Glutamatergic neuron (in vitro differentiated cells): ENCODE measurements around the gene HEXB. TPM values are rescaled to one million over a fixed set of nuclear protein-coding genes. Genes with fewer than 3 reads are reported as not detected.

Experiments
- DNase-seq: peaks from one replicate; pipeline ENCODE4 v3.0.0; 2022
- H3K27ac Mint-ChIP-seq: one replicate; pipeline ENCODE4 v1.8.0; 2020; ENCODE audit warnings: mild to moderate bottlenecking, mixed read lengths, inconsistent platforms; ENCODE audit not compliant: unreplicated experiment
- H3K27me3 Mint-ChIP-seq: one replicate; pipeline ENCODE4 v1.8.0; 2020; ENCODE audit warnings: mild to moderate bottlenecking, moderate library complexity, mixed read lengths, inconsistent platforms; ENCODE audit not compliant: unreplicated experiment
- H3K36me3 Mint-ChIP-seq: one replicate; pipeline ENCODE4 v1.8.0; 2020; ENCODE audit warnings: mild to moderate bottlenecking, mixed read lengths, inconsistent platforms; ENCODE audit not compliant: unreplicated experiment
- H3K4me1 Mint-ChIP-seq: one replicate; pipeline ENCODE4 v1.8.0; 2020; ENCODE audit warnings: mild to moderate bottlenecking, low read depth, mixed read lengths, inconsistent platforms; ENCODE audit not compliant: unreplicated experiment
- H3K4me3 Mint-ChIP-seq: one replicate; pipeline ENCODE4 v1.8.0; 2020; ENCODE audit warnings: mild to moderate bottlenecking, mixed read lengths, inconsistent platforms; ENCODE audit not compliant: unreplicated experiment
- H3K9me3 Mint-ChIP-seq: one replicate; pipeline ENCODE4 v1.8.0; 2020; ENCODE audit warnings: mild to moderate bottlenecking, moderate library complexity, mixed read lengths, inconsistent platforms; ENCODE audit not compliant: unreplicated experiment
- CTCF ChIP-seq: fragments of 200-600 bp; sonication (generic); IDR thresholded peaks from one replicate; pipeline ENCODE4 v1.5.0; 2021; ENCODE audit not compliant: partially characterized antibody, unreplicated experiment
- total RNA-seq: library from RNA; stranded (reverse); fragmentation: NEBNext Ultra II Directional; extraction: Animal tissue kit (Norgen Biotek cat#: 25700); gene quantifications from one replicate; pipeline ENCODE4 v1.2.1, GENCODE V29; 2021; ENCODE audit not compliant: unreplicated experiment

HEXB gene
- total RNA-seq, 1 donor from 2014 or later: 13.5 TPM

- Mint-ChIP-seq H3K36me3 (no peaks in the 10 kb centered on the region), H3K4me1 (peaks cover 34% of the 10 kb centered on the region), H3K9me3 (peaks cover 19% of the 10 kb centered on the region), H3K4me3 (peak overlapping the region; percentile 88), H3K27ac (peak overlapping the region; percentile 92), H3K27me3 (peaks cover 16% of the 10 kb centered on the region)
- peak; percentile 48 for DNase-seq
- no peak for TF ChIP-seq CTCF
Measured at GRCh38 chr5:74641735-74642542, 43.1 kb upstream of the HEXB start.

- H3K27me3 Mint-ChIP-seq: peaks cover 13% of the 10 kb centered on the region
- peak overlapping the region; percentile 88 for H3K4me3 Mint-ChIP-seq
- peak overlapping the region; percentile 92 for H3K27ac Mint-ChIP-seq
- H3K9me3 Mint-ChIP-seq: peaks cover 17% of the 10 kb centered on the region
- no peaks in the 10 kb centered on the region for H3K36me3 Mint-ChIP-seq
- H3K4me1 Mint-ChIP-seq: peaks cover 34% of the 10 kb centered on the region
- no peak for TF ChIP-seq CTCF
- DNase-seq: no peak
Measured at GRCh38 chr5:74642543-74642863, 42.5 kb upstream of the HEXB start.

- no peak for DNase-seq
- H3K4me1 Mint-ChIP-seq: peaks cover 29% of the 10 kb centered on the region
- no peak for TF ChIP-seq CTCF
- peak overlapping the region; percentile 64 for H3K27ac Mint-ChIP-seq
- peak overlapping the region; percentile 77 for H3K4me3 Mint-ChIP-seq
- peaks cover 13% of the 10 kb centered on the region for H3K27me3 Mint-ChIP-seq
- peaks cover 17% of the 10 kb centered on the region for H3K9me3 Mint-ChIP-seq
- H3K36me3 Mint-ChIP-seq: no peaks in the 10 kb centered on the region
Measured at GRCh38 chr5:74643111-74643562, 41.9 kb upstream of the HEXB start.

DNA sequence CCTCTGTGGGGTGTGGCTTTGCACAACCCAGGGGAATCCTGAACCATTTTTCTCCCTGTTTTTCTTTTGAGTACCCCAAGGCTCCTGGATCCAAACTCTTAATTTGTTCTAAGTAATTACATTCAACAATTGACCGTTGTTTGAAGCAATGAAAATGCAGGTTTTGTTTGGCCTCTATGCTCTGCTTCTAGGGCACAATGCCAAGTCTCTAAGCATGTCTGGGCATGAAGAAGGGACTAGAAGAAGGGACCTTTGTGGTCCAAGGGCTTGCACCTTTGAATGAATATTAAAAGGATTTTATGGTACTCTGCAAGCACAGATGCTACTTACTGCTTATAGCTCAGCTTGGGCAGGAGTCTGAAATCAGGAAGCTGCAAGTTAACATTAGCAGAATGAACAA lies 37.9 kb upstream of the HEXB start:
- TF ChIP-seq CTCF: no peak
- H3K4me3 Mint-ChIP-seq: no peak overlapping the region
- H3K9me3 Mint-ChIP-seq: peaks cover 7% of the 10 kb centered on the region
- no peak for DNase-seq
- H3K27ac Mint-ChIP-seq: no peak overlapping the region
- no peaks in the 10 kb centered on the region for H3K36me3 Mint-ChIP-seq
- peaks cover 9% of the 10 kb centered on the region for H3K27me3 Mint-ChIP-seq
- peaks cover 35% of the 10 kb centered on the region for H3K4me1 Mint-ChIP-seq

DNA sequence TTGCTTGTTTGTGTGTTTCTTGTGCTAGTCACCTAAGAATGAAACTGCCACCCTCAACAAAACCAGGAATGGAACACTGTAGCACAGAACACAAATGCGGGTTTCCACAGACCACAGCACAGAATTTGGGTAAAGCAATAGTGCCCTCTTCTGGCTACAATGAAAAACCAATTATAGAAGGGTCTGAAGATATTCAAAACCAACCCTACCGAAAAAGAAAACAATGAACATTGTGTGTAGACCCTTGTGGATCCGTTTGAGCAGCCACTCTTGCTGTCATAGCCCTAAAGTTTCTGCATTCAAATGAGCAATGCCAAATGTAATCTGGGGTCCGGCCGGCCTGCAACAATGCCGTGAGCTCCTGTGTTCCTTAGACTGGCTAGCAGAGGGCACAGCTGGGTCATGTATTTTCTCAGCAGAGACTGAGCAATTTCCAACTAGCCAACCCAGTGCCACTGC lies 36.2 kb upstream of the HEXB start:
- no peaks in the 10 kb centered on the region for H3K36me3 Mint-ChIP-seq
- peak; percentile 76 for TF ChIP-seq CTCF
- peaks cover 18% of the 10 kb centered on the region for H3K4me1 Mint-ChIP-seq
- H3K4me3 Mint-ChIP-seq: no peak overlapping the region
- no peak for DNase-seq
- H3K27me3 Mint-ChIP-seq: peaks cover 2% of the 10 kb centered on the region
- peaks cover 2% of the 10 kb centered on the region for H3K9me3 Mint-ChIP-seq
- H3K27ac Mint-ChIP-seq: no peak overlapping the region
